ENCODE data around the gene GANC.

GANC gene

DNA sequence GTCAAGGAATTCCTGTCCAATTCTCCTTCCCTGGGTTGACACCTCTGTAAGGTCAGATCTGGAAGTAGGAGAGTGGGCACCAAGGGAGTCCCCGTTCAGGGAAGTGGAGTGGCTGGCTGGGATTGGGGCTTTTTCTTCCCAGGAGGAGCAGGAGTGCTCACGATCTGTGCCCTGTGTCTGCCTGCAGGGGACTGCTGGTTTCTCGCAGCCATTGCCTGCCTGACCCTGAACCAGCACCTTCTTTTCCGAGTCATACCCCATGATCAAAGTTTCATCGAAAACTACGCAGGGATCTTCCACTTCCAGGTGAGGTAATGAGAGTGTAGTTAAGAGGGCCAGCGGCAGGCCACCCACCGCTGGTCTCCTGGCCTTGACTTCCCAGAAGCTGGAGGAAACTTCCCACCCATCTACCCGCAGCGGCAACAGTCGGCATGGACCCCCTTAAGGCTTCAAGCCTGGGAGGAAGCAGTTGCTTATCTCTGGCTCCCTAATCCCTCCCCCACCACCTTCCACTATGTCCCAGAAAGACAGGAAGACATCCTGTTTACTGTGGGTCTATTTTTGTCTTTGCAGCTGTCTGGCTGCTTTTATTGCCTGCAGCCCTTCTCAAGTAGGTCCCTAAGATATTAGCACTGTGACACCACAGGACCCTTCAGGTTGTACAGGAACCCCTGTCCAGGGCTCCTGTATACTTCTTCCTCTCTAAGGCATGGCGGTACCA lies 113.1 kb downstream of the GANC start:
- DNase-seq: no peak

DNA sequence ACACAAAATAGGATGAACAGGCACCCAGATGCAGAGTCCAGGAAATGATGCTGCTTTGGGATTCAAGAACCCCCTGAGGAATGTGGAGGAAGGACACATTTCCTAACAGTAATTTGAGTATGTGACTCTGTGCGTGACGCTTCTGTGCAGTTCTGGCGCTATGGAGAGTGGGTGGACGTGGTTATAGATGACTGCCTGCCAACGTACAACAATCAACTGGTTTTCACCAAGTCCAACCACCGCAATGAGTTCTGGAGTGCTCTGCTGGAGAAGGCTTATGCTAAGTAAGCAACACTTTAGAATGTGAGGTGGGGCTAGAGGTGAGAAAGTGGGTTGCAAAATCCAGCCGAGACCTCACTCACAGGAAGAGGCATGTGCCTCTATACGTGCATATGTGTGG lies 114.6 kb downstream of the GANC start:
- DNase-seq: no peak

DNA sequence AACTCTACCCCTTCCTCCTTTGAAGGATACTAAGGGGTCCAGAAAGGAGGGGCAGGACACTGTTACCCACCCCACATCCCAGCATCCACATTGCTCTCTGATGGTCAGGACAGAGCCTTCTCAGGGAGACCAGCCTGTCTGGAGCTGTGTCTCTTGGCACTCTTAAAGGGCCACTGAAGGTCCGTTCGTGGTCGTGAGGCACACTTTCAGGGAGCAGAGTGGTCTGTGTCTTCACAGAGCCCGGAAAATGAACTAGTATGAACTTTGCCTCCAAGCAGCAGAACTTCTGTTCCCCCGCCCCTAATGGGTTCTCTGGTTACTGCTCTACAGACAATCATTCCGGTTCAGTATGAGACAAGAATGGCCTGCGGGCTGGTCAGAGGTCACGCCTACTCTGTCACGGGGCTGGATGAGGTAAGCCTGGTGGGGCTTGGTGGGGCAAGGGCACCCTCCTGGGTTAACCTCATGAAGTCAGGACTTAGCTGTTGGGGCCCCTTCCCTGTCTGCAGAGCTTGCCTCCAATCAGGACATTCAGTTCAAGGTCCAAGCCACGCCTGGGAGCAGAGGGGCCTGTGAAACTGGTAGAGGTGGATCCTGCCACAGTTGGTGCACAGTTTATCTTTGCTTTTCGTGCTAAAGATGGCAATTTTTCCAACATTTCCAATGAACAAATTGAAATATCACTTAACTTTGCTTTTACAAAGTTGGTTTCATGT lies 119.5 kb downstream of the GANC start:
- DNase-seq: no peak

DNA sequence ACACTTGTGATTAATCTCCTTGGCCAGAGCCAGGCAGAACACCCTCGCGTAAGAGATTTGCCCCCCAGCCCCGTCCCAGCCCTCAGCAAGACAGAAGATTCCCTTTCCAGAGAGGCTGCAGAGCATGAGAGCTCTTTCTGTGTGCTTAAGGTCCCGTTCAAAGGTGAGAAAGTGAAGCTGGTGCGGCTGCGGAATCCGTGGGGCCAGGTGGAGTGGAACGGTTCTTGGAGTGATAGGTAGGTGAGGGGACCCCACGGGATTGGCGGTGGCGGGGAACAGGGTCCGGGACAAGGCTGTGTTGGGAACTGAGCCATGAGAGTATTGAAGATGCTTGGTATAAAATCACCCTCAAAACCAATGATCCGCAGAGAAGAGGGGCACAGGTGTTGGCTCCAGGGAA lies 121.1 kb downstream of the GANC start:
- no peak for DNase-seq

DNA sequence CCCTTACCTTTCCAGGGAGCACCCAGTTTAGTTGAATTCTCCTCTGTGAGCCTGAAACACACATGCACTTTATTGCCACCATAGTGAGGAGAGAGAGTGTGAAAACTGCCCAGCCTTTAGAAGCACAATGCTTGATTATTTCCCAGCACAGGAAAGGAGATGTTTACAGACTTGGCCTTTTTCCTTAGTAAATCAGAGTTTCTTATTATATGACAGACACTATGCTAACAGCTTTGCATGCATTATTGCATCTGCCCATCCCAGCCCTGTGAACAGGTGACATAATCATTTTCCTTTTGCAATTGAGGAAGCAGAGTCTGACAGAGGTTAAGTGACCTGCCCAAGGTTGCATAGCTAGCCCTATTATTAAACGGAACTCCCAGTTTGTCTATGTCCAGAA lies 122.8 kb downstream of the GANC start:
- no peak for DNase-seq

DNA sequence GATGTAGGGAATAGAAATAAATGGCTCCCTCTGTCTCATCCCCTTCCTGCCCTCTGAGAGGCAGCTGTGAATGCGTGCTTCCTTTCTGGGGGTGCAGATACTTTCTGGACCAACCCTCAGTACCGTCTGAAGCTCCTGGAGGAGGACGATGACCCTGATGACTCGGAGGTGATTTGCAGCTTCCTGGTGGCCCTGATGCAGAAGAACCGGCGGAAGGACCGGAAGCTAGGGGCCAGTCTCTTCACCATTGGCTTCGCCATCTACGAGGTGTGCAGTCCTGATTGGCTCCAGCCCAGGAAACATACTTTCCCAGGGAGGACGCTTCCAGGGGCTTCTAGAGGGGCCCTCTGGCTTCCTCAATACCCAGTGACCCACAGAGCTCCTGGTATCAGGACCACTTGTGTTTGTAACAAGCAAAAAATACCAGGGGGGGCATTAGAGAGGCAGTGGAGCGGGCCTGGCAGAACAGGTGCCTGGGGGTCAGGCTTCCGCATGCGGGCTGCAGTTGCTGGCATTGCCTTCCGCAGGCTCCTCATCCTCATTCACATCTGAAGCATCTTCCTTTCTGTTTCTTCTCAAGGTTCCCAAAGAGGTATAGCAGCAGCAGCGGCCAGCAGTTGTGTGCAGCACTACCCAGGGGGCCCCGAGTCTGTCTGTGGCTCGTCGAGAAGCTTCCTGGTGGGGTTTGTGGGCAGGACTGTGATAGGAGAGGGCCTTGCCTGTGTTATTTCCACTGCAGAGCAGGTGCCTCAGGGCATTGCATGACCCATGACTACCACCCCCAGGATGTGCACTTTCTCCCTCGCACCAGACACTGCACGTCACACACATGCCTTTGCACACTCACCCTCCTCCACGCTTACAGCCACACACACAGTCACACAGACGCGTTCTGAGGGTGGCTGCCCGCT lies 128.8 kb downstream of the GANC start:
- DNase-seq: no peak

DNA sequence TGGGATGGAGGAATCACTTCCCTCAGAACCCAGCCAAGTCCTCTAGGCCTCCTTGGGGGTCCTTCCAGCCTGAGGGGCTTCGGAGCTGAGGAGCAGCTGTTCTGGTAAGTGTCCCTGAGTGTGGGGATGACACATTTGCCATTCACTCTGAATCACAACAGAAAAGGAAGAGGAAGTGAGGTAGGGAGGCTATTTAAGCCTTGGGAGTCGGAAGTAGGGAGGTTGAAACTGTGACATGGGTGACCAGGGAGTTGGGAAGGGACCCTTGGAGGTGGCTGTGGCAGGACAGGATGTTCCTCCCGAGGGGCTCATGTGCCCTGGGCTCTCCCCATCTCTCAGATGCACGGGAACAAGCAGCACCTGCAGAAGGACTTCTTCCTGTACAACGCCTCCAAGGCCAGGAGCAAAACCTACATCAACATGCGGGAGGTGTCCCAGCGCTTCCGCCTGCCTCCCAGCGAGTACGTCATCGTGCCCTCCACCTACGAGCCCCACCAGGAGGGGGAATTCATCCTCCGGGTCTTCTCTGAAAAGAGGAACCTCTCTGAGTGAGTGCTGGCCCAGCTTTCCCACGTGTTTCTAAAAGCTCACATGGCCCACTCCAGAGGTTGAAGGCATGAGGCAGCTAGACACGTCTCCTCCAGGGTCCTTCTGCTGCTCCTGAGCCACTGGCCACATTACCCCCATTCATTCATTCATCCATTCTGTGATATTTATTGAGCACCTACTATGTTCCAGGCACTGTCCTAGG lies 129.6 kb downstream of the GANC start:
- DNase-seq: no peak

DNA sequence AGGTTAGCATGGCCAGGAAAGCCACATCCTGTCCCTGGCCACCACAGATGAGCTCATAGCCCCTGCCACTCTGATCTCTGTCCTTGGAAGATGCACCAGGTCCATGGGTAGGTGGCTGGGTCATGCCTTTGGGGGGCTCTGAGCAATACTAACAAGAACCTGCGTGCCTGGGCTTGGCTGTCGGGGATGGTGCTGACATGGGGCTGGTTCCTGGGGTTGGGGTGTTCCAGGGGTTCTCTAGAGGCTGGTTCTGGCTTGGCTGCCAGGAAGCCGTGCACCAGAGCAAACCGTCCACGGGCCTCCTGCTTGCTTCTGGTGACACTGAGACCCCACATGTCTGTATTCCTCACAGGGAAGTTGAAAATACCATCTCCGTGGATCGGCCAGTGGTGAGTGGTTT lies 130.4 kb downstream of the GANC start:
- no peak for DNase-seq

DNA sequence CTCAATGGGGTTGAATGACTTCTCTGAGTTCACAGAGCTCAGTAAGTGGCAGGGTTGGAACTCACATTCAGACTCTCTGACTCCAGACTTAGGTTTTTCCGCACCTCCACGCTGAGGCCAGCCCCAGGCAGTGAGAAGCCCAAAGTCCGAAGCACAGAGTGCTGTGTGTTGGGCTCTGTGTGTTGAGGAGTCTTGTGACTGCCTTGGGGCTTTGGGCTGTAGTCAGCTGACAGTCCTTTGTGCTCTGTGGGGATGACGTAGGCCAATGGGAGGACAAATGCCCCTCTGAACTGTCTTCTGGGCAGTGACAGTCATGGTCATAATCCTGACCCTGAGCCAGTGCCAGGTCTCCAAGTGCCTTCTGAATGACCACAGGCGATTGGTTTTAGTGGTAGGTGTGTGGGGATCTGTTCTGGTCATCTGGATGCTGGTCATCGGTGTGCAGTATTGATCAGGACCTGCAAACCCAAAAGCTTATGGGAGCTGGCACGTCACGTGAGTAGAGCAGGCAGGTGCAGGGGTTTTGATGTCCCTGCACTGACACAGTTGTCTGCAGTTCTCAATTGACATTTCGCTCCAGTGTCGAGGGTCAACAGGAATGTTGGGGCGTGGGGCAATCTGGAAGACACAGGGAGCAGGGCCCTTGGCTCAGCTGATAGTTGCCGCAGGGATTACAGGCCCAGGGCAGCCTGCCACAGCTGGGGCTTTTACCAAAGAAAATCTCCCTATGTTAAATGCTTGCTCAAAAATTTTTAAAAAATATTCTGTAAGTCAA lies 131.6 kb downstream of the GANC start:
- no peak for DNase-seq

DNA sequence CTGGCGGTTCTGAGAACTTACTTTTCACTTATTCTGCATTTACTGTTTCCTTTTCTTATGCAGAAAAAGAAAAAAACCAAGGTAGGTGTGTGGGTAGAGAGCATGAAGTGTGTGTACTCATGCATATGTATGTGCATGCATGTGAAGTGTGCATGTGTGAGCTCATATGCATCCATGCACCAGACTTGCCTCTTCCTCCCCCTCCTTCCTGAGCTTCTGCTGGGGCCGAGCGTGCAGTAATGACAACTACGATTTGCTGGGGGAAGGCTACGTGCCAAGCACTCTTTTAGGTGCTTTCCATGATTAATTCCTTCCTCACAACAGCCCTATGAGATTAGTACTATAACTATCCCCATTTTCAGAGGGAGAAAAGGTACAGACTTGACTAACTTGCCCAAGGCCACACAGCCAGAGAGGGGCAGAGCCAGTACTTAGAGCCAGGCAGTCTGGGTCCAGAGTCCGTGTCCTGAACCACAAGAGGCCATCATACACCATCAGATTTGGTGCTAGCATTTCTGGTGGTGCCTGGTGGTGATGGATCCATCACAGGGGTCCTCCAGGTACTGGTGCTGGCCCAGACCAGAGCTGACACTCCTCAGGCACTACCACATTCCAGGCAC lies 133.0 kb downstream of the GANC start:
- DNase-seq: no peak

All from DMS53 (cell line).